Adrenal gland (tissue), 12 donors: ENCODE measurements around the gene EXOC3L1. TPM values are rescaled to one million over a fixed set of nuclear protein-coding genes. Genes with fewer than 3 reads are reported as not detected.

Experiments
- DNase-seq, 7 donors: peaks; one replicate each; pipeline ENCODE4 v3.0.0-alpha.2; 2019 to 2020
- H3K27ac ChIP-seq, 5 donors: fragments of 200-600 bp; sonication (generic) in 4 of 5; 1 replicate in 3 of 5; 2 replicates in 2 of 5; pipeline versions ENCODE4 v1.5.1 to v1.8.0; 2016 to 2020; ENCODE audit warnings: mild to moderate bottlenecking in 1 of 5
- H3K27me3 ChIP-seq: fragments of 200-600 bp; 2 replicates; pipeline ENCODE4 v1.8.0; 2021
- H3K36me3 ChIP-seq, 2 donors: fragments of 200-600 bp; replicated peaks in 1 of 2; 1 replicate in 1 of 2; 2 replicates in 1 of 2; pipeline versions ENCODE4 v1.5.1 to v1.8.0; 2018 to 2022
- H3K4me1 ChIP-seq, 2 donors: fragments of 200-600 bp; replicated peaks in 1 of 2; 1 replicate in 1 of 2; 2 replicates in 1 of 2; pipeline versions ENCODE4 v1.5.1 to v1.8.0; 2018 to 2021
- H3K4me3 ChIP-seq, 4 donors: fragments of 200-600 bp; sonication (generic) in 3 of 4; one replicate each; pipeline ENCODE4 v1.5.1; 2016 to 2018
- H3K9me3 ChIP-seq, 3 donors: fragments of 200-600 bp; sonication (generic) in 1 of 3; replicated peaks in 1 of 3; 1 replicate in 2 of 3; 2 replicates in 1 of 3; pipeline versions ENCODE4 v1.5.1 to v1.8.0; 2016 to 2021
- CTCF ChIP-seq, 6 experiments: fragments of 450-650 bp in 4 of 6; fragments of 200-600 bp in 2 of 6; sonication (generic) in 1 of 6; IDR thresholded peaks; 1 replicate in 5 of 6; 2 replicates in 1 of 6; pipeline versions ENCODE4 v1.5.1 to v1.8.0; 2016 to 2021; ENCODE audit warnings: antibody characterized with exemption in 6 of 6, mild to moderate bottlenecking in 2 of 6, moderate library complexity in 1 of 6
- POLR2A ChIP-seq, 2 donors: fragments of 450-650 bp; IDR thresholded peaks; one replicate each; pipeline ENCODE4 v1.6.1; 2017; ENCODE audit warnings: antibody characterized with exemption in 2 of 2, mild to moderate bottlenecking in 2 of 2, moderate library complexity in 1 of 2
- WGBS, 4 donors: extraction: QIAGEN DNeasy Blood & Tissue Kit in 2 of 4; methylation state at CpG; one replicate each; pipeline versions ENCODE4 v1.1.5 to v1.1.7; 2013 to 2017; 5-methylcytosine and 5-hydroxymethylcytosine counted together
- intact Hi-C, 2 donors: fragments of 100-400 bp; cut with DNase I; formaldehyde crosslinking; loops; one replicate each; pipeline versions ENCODE4 v1.14.1 to v1.15.0; 2022 to 2023
- polyA plus RNA-seq, 3 donors: library from polyadenylated mRNA; stranded (reverse); fragments of 200-250 nt in 2 of 3; fragments of 350-450 nt in 1 of 3; fragmentation: Illumina TruSeq in 1 of 3; extraction: RNeasy Lipid Tissue Mini Kit (QIAGEN cat#74804) in 1 of 3; gene quantifications; one replicate each; pipeline ENCODE4 v1.2.3, GENCODE V29; 2013 to 2014
- total RNA-seq, 9 donors: library from RNA; depleted of rRNA in 4 of 9; stranded (reverse); fragments of >200 nt in 4 of 9; fragments of 120-200 nt in 1 of 9; fragmentation: NEBNext Ultra II Directional in 1 of 9; extraction: Animal tissue kit (Norgen Biotek cat#: 25700) in 1 of 9; gene quantifications; one replicate each; pipeline versions ENCODE4 v1.1.0 to v1.2.4, GENCODE V29; 2013 to 2023
- donor health status: healthy with polysubstance abuse.
- donor health status: Bipolar disorder and iron deficiency.
- donor health status: DM: yes; HTN: yes; CAD: no.
- donor health status: DM: no; HTN: no; CAD: no.
- donor health status: DM: no; HTN: no; CAD: no.
- donor health status: DM: yes; HTN: yes; CAD: no.

Gene EXOC3L1
- total and polyA plus RNA-seq, 12 donors = 0.71 to 27.2 (median 11.8) TPM

- intact Hi-C loops = loop anchor here (5.0 to 10.0 kb wide), 4 partner anchors 51 to 181 kb away; partner anchors contain the start of gene PHAF1 (in 1 of the 2)
- H3K4me3 ChIP-seq = no peak overlapping the region
- H3K27ac ChIP-seq = no peak overlapping the region
- no peak for TF ChIP-seq CTCF (IDR thresholded peaks at IDR 0.05)
- TF ChIP-seq POLR2A (IDR thresholded peaks at IDR 0.05) = no peak
- no peaks in the 10 kb centered on the region for H3K9me3 ChIP-seq
- H3K4me1 ChIP-seq = peaks cover 20 to 41% of the 10 kb centered on the region in 2 donors
- WGBS, 4 donors = 71 to 80% (median 75%) methylated on average over 7 of the region's 7 CpGs
- H3K36me3 ChIP-seq = no peaks in the 10 kb centered on the region
- no peaks in the 10 kb centered on the region for H3K27me3 ChIP-seq
- DNase-seq = peak in 2 of 7 donors; percentile 18 to 51
Measured at GRCh38 chr16:67157892-67158635, 31.9 kb downstream of the EXOC3L1 start.

DNA sequence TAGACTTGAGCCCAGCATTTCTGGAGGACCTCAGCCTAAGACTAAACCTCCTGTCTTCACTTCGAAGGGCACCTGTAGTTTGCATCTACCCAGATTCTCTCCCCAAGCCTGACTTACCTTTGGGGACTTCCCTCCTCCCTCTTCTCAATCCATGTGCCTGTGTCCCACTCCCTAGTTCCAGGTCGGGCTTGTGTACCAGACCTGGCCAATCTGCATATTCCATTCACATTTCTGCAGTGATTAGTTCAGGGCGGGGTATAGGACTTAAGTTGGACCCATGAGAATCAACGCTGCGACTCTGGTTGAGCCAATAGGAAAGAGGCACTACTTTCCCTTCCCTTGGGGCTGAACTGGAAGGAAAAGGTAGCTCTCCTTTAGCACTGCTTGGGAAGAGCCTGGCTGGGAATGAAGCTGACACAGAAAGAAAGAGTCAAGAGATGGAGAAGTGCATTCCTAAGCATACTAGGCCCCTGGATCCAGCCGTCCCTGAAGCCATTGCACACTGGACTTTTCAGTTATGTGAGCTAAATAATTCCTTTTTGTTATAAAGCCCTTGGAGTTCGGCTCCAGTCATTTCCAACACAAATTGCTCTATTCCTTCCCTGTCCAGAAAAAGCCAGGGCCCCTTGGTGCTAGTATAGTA, 32.7 kb downstream of the EXOC3L1 start:
- intact Hi-C loops = loop anchor here (5.0 to 10.0 kb wide), 4 partner anchors 50 to 180 kb away; partner anchors contain the start of gene PHAF1 (in 1 of the 2)
- peak in 1 of 7 donors; percentile 5 for DNase-seq
- Histone ChIP-seq H3K4me1 (peaks cover 17 to 35% of the 10 kb centered on the region in 2 donors), H3K27me3 (no peaks in the 10 kb centered on the region), H3K36me3 (no peaks in the 10 kb centered on the region), H3K4me3 (no peak overlapping the region), H3K9me3 (no peaks in the 10 kb centered on the region), H3K27ac (no peak overlapping the region)
- TF ChIP-seq CTCF (IDR thresholded peaks at IDR 0.05) (no peak), POLR2A (IDR thresholded peaks at IDR 0.05) (no peak)
- 75 to 81% (median 77%) methylated on average over 7 of the region's 7 CpGs for WGBS, 4 donors

DNA sequence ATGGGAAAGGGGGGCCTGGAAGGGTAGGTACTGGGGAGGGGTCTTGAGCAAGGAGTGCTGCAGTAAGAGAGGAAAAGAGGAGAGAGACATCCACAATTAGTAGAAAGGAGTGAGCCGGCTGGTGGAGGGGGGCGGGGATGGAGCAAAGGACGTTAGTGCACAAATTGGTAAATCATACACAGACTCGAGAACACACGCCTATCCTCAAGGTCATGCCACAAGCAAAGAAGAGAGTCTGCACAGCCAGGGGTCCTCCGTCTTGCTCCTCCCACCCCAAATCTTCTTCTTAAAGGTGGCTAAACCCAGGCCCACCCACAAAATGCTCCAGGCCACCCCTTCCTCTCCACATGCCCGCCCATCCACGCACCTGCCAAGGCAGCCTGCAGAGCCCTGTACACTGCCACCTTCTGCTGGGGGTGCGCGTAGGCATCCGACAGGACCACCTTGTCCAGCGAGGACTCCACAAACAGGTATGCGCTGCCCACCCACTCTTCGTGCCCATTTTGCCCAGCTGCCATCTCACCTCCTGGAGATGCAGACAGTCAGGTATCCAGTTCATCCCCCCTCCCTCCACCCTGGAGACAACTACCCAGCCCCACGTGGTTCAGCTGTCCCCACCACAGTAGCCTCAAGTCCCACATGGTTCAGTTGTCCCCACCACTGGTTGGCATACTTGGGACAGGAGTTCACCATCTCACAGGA, 33.6 kb downstream of the EXOC3L1 start:
- Histone ChIP-seq H3K9me3 (no peaks in the 10 kb centered on the region), H3K4me1 (peaks cover 9 to 28% of the 10 kb centered on the region in 2 donors), H3K27me3 (no peaks in the 10 kb centered on the region), H3K4me3 (no peak overlapping the region), H3K36me3 (no peaks in the 10 kb centered on the region), H3K27ac (no peak overlapping the region)
- intact Hi-C loops = loop anchor here (5.0 to 10.0 kb wide), 4 partner anchors 49 to 179 kb away; partner anchors contain the start of gene PHAF1 (in 1 of the 2)
- TF ChIP-seq CTCF (IDR thresholded peaks at IDR 0.05) = no peak
- WGBS, 4 donors = 62 to 77% (median 71%) methylated on average over 13 to 15 of the region's 15 CpGs
- DNase-seq = peak in 2 of 7 donors; percentile 7 to 26
